ENCODE results near the gene ITGAL.

Gene ITGAL

GRCh38 chr16:30551781-30552180, 79.2 kb downstream of the ITGAL start:
- no peaks in the 10 kb centered on the region for H4K20me1 ChIP-seq (ENCODE audit: insufficient read depth, low read length)
- no peak overlapping the region for H3K9ac ChIP-seq (ENCODE audit: low read length)
- peaks cover 18% of the 10 kb centered on the region for H3K36me3 ChIP-seq (replicated peaks; ENCODE audit: low read depth, low read length)
- peaks cover 7% of the 10 kb centered on the region; the same call in 1 of the 2 replicates for H3K79me2 ChIP-seq (ENCODE audit: low read length)
- H2AFZ ChIP-seq (ENCODE audit: low read depth, low read length), result no peak overlapping the region
- H3K27ac ChIP-seq (ENCODE audit: low read length), result no peak overlapping the region
- H3K4me2 ChIP-seq (ENCODE audit: low read length), result no peak overlapping the region
- H3K4me3 ChIP-seq (ENCODE audit: low read length), result no peak overlapping the region
- H3K27me3 ChIP-seq (ENCODE audit: low read depth, low read length), result no peaks in the 10 kb centered on the region
- TF ChIP-seq EZH2phosphoT487 (IDR thresholded peaks at IDR 0.05; ENCODE audit: low read depth), result no peak
- TF ChIP-seq CTCF (IDR thresholded peaks at IDR 0.05; ENCODE audit: low read depth, low read length), result no peak
- H3K4me1 ChIP-seq (ENCODE audit: low read length), result no peaks in the 10 kb centered on the region
- no peaks in the 10 kb centered on the region for H3K9me3 ChIP-seq (ENCODE audit: insufficient read depth, low read length)

GRCh38 chr16:30552956-30553355, 80.4 kb downstream of the ITGAL start:
- H3K27me3 ChIP-seq (ENCODE audit: low read depth, low read length), result no peaks in the 10 kb centered on the region
- H3K79me2 ChIP-seq (ENCODE audit: low read length), result peaks cover 18% of the 10 kb centered on the region
- H3K4me3 ChIP-seq (ENCODE audit: low read length), result no peak overlapping the region
- no peaks in the 10 kb centered on the region for H4K20me1 ChIP-seq (ENCODE audit: insufficient read depth, low read length)
- H3K4me2 ChIP-seq (ENCODE audit: low read length), result no peak overlapping the region
- no peaks in the 10 kb centered on the region for H3K9me3 ChIP-seq (ENCODE audit: insufficient read depth, low read length)
- no peak overlapping the region for H2AFZ ChIP-seq (ENCODE audit: low read depth, low read length)
- TF ChIP-seq EZH2phosphoT487 (IDR thresholded peaks at IDR 0.05; ENCODE audit: low read depth), result no peak
- no peak for TF ChIP-seq CTCF (IDR thresholded peaks at IDR 0.05; ENCODE audit: low read depth, low read length)
- no peak overlapping the region for H3K9ac ChIP-seq (ENCODE audit: low read length)
- peaks cover 18% of the 10 kb centered on the region for H3K36me3 ChIP-seq (replicated peaks; ENCODE audit: low read depth, low read length)
- H3K27ac ChIP-seq (ENCODE audit: low read length), result no peak overlapping the region
- no peaks in the 10 kb centered on the region; the same call in 1 of the 2 replicates for H3K4me1 ChIP-seq (ENCODE audit: low read length)

GRCh38 chr16:30553393-30553899, 80.9 kb downstream of the ITGAL start:
- Histone ChIP-seq H3K9ac (ENCODE audit: low read length) (no peak overlapping the region), H3K79me2 (ENCODE audit: low read length) (peaks cover 18% of the 10 kb centered on the region), H4K20me1 (ENCODE audit: insufficient read depth, low read length) (no peaks in the 10 kb centered on the region), H3K4me3 (ENCODE audit: low read length) (no peak overlapping the region), H2AFZ (ENCODE audit: low read depth, low read length) (no peak overlapping the region), H3K4me2 (ENCODE audit: low read length) (no peak overlapping the region), H3K4me1 (ENCODE audit: low read length) (no peaks in the 10 kb centered on the region; the same call in 1 of the 2 replicates), H3K27me3 (ENCODE audit: low read depth, low read length) (no peaks in the 10 kb centered on the region), H3K9me3 (ENCODE audit: insufficient read depth, low read length) (no peaks in the 10 kb centered on the region), H3K27ac (ENCODE audit: low read length) (no peak overlapping the region), H3K36me3 (replicated peaks; ENCODE audit: low read depth, low read length) (peaks cover 18% of the 10 kb centered on the region)
- no peak for TF ChIP-seq EZH2phosphoT487 (IDR thresholded peaks at IDR 0.05; ENCODE audit: low read depth)
- no peak for TF ChIP-seq CTCF (IDR thresholded peaks at IDR 0.05; ENCODE audit: low read depth, low read length)

GRCh38 chr16:30554557-30555314, 82.2 kb downstream of the ITGAL start:
- Histone ChIP-seq H2AFZ (ENCODE audit: low read depth, low read length) (no peak overlapping the region), H3K4me3 (ENCODE audit: low read length) (no peak overlapping the region), H3K27ac (ENCODE audit: low read length) (no peak overlapping the region), H4K20me1 (ENCODE audit: insufficient read depth, low read length) (no peaks in the 10 kb centered on the region), H3K4me1 (ENCODE audit: low read length) (peaks cover 12% of the 10 kb centered on the region), H3K9ac (ENCODE audit: low read length) (no peak overlapping the region), H3K4me2 (ENCODE audit: low read length) (no peak overlapping the region), H3K36me3 (replicated peaks; ENCODE audit: low read depth, low read length) (peaks cover 18% of the 10 kb centered on the region), H3K27me3 (ENCODE audit: low read depth, low read length) (no peaks in the 10 kb centered on the region), H3K9me3 (ENCODE audit: insufficient read depth, low read length) (no peaks in the 10 kb centered on the region), H3K79me2 (ENCODE audit: low read length) (peaks cover 18% of the 10 kb centered on the region)
- TF ChIP-seq EZH2phosphoT487 (IDR thresholded peaks at IDR 0.05; ENCODE audit: low read depth) (no peak), CTCF (IDR thresholded peaks at IDR 0.05; ENCODE audit: low read depth, low read length) (no peak)

Data from OCI-LY3 (cell line).